NCI-H2029 treated with DMSO at 0.1 percent for 48 hours (cell line): Measurements from ENCODE around the gene AGAP1.
"Not testable (repeated sequence)": the region's sequence is repeated elsewhere in the genome, so short reads cannot be mapped to it uniquely, and the experiment has no call there.

Source experiments
- DNase-seq: peaks from one replicate; lab custom pipeline; 2025; lab: John Stamatoyannopoulos, UW

AGAP1 gene

GRCh38 chr2:236124182-236124893 lies 630.5 kb downstream of the AGAP1 start:
- no peak for DNase-seq

- DNase-seq, result no peak
Observed at GRCh38 chr2:236125541-236125940, 631.7 kb downstream of the AGAP1 start.

GRCh38 chr2:236127010-236127409 lies 633.2 kb downstream of the AGAP1 start:
- no peak for DNase-seq

GRCh38 chr2:236128321-236128720 lies 634.5 kb downstream of the AGAP1 start:
- DNase-seq, result no peak

- DNase-seq, result no peak
Observed at GRCh38 chr2:236129935-236130334, 636.1 kb downstream of the AGAP1 start.

GRCh38 chr2:236130349-236130998 lies 636.6 kb downstream of the AGAP1 start:
- DNase-seq, result no peak

GRCh38 chr2:236131073-236131692 lies 637.3 kb downstream of the AGAP1 start:
- DNase-seq, result no peak

GRCh38 chr2:236133410-236134012 lies 639.7 kb downstream of the AGAP1 start:
- no peak for DNase-seq

GRCh38 chr2:236136538-236136937 lies 642.7 kb downstream of the AGAP1 start:
- DNase-seq, result no peak

- no peak for DNase-seq
Observed at GRCh38 chr2:236137066-236137465, 643.2 kb downstream of the AGAP1 start.

- DNase-seq, result not testable (repeated sequence)
Observed at GRCh38 chr2:236141616-236142015, 647.8 kb downstream of the AGAP1 start.

GRCh38 chr2:236143811-236144210 lies 650.0 kb downstream of the AGAP1 start:
- DNase-seq, result no peak

- no peak for DNase-seq
Observed at GRCh38 chr2:236146436-236146835, 652.6 kb downstream of the AGAP1 start.

GRCh38 chr2:236155406-236155805 lies 661.6 kb downstream of the AGAP1 start:
- no peak for DNase-seq

GRCh38 chr2:236156095-236156859 lies 662.4 kb downstream of the AGAP1 start:
- DNase-seq, result no peak

GRCh38 chr2:236156860-236157194 lies 663.0 kb downstream of the AGAP1 start:
- no peak for DNase-seq

- no peak for DNase-seq
Observed at GRCh38 chr2:236157366-236157765, 663.5 kb downstream of the AGAP1 start.

- DNase-seq, result no peak
Observed at GRCh38 chr2:236157815-236158498, 664.1 kb downstream of the AGAP1 start.

GRCh38 chr2:236158969-236159777 lies 665.3 kb downstream of the AGAP1 start:
- no peak for DNase-seq

GRCh38 chr2:236159778-236160170 lies 665.9 kb downstream of the AGAP1 start:
- no peak for DNase-seq
